PC-3 (cell line): ENCODE results near the gene NOP58. TPM values are rescaled to one million over a fixed set of nuclear protein-coding genes. Genes with fewer than 3 reads are reported as not detected.

Source experiments
- ATAC-seq: fragments of 200-7000 bp; cut with Tn5 transposase; 2 replicates; pipeline ENCODE4 v1.9.1; 2020; ENCODE audit warnings: mild to moderate bottlenecking, moderate library complexity
- BruUV-seq: library from RNA; stranded (reverse); fragments of 400-500 nt; replicated peaks from 2 replicates; lab custom pipeline; 2021; lab: Mats Ljungman, UMichigan
- CTCF ChIA-PET: fragments of 300-600 bp; sonication (Branson Sonifier 250); formaldehyde crosslinking; loops from one replicate; lab custom pipeline; 2022; ENCODE audit warnings: antibody characterized with exemption; lab: Charles Lee
- POLR2A ChIA-PET: fragments of 300-600 bp; sonication (Branson Sonifier 250); formaldehyde crosslinking; loops from one replicate; lab custom pipeline; 2022; ENCODE audit warnings: antibody characterized with exemption; ENCODE audit not compliant: unreplicated experiment; lab: Charles Lee
- DNase-seq: peaks from one replicate; pipeline ENCODE4 v3.0.0-alpha.2; 2015
- H2AFZ ChIP-seq: fragments of 300-600 bp; sonication (generic); 2 replicates; pipeline ENCODE4 v1.6.0; 2016; ENCODE audit warnings: antibody characterized with exemption, low read length
- H3F3A ChIP-seq: fragments of 300-600 bp; sonication (generic); one replicate; pipeline ENCODE4 v1.6.0; 2017; ENCODE audit warnings: antibody characterized with exemption, low read length, control low read depth, mild to moderate bottlenecking; ENCODE audit not compliant: unreplicated experiment
- H3K27ac ChIP-seq: fragments of 300-600 bp; sonication (generic); 2 replicates; pipeline ENCODE4 v1.5.1; 2016; ENCODE audit warnings: mild to moderate bottlenecking, low read length
- H3K27me3 ChIP-seq: fragments of 300-600 bp; sonication (generic); 2 replicates; pipeline ENCODE4 v1.6.1; 2016; ENCODE audit warnings: low read length, mixed read lengths
- H3K36me3 ChIP-seq: fragments of 300-600 bp; sonication (generic); 2 replicates; pipeline ENCODE4 v1.6.1; 2016; ENCODE audit warnings: low read depth, mixed run types, low read length, mixed read lengths
- H3K4me1 ChIP-seq: fragments of 300-600 bp; sonication (generic); 2 replicates; pipeline ENCODE4 v1.5.1; 2016; ENCODE audit warnings: low read length; ENCODE audit not compliant: insufficient read depth
- H3K4me2 ChIP-seq: fragments of 300-600 bp; sonication (generic); 2 replicates; pipeline ENCODE4 v1.6.0; 2016; ENCODE audit warnings: low read length
- H3K4me3 ChIP-seq: fragments of 300-600 bp; sonication (generic); 2 replicates; pipeline ENCODE4 v1.5.1; 2016; ENCODE audit warnings: mild to moderate bottlenecking, low read length, mixed read lengths
- H3K79me2 ChIP-seq: fragments of 300-600 bp; sonication (generic); 2 replicates; pipeline ENCODE4 v1.6.1; 2017; ENCODE audit warnings: low read length, mixed read lengths
- H3K9ac ChIP-seq: fragments of 300-600 bp; sonication (generic); 2 replicates; pipeline ENCODE4 v1.6.0; 2016; ENCODE audit warnings: mild to moderate bottlenecking, low read length
- H3K9me2 ChIP-seq: fragments of 300-600 bp; sonication (generic); replicated peaks from 2 replicates; pipeline ENCODE4 v1.6.1; 2016; ENCODE audit warnings: mixed run types, low read length, mixed read lengths
- H3K9me3 ChIP-seq: fragments of 300-600 bp; sonication (generic); 2 replicates; pipeline ENCODE4 v1.6.1; 2016; ENCODE audit warnings: low read length, mixed read lengths
- H4K20me1 ChIP-seq: fragments of 300-600 bp; sonication (generic); 2 replicates; pipeline ENCODE4 v1.6.1; 2016; ENCODE audit warnings: low read length, mixed read lengths
- EZH2 ChIP-seq: fragments of 300-600 bp; sonication (generic); IDR thresholded peaks from one replicate; pipeline ENCODE4 v1.6.1; 2017; ENCODE audit warnings: antibody characterized with exemption, mild to moderate bottlenecking, low read length; ENCODE audit not compliant: unreplicated experiment
- EZH2phosphoT487 ChIP-seq: fragments of 300-600 bp; sonication (generic); IDR thresholded peaks from 2 replicates; pipeline ENCODE4 v1.6.1; 2018; ENCODE audit warnings: mild to moderate bottlenecking, antibody characterized with exemption, low read length, borderline replicate concordance
- intact Hi-C: fragments of 100-400 bp; cut with micrococcal nuclease; formaldehyde crosslinking; loops from 2 replicates; pipeline ENCODE4 v1.9.0; 2023
- total RNA-seq: library from RNA; depleted of rRNA; stranded (reverse); fragments of >200 nt; gene quantifications from 2 replicates; pipeline ENCODE4 v1.2.3, GENCODE V29; 2014
- TF ChIP-seq, protein P1 (sequence below): fragments of 300-600 bp; sonication (generic); conservative IDR thresholded peaks from 2 replicates; pipeline ENCODE4 v1.5.1; 2017; ENCODE audit warnings: antibody characterized with exemption, low read depth, mild to moderate bottlenecking, low read length

NOP58 gene
- total RNA-seq, 1 experiment from 2014 or later, result 112 TPM

DNA sequence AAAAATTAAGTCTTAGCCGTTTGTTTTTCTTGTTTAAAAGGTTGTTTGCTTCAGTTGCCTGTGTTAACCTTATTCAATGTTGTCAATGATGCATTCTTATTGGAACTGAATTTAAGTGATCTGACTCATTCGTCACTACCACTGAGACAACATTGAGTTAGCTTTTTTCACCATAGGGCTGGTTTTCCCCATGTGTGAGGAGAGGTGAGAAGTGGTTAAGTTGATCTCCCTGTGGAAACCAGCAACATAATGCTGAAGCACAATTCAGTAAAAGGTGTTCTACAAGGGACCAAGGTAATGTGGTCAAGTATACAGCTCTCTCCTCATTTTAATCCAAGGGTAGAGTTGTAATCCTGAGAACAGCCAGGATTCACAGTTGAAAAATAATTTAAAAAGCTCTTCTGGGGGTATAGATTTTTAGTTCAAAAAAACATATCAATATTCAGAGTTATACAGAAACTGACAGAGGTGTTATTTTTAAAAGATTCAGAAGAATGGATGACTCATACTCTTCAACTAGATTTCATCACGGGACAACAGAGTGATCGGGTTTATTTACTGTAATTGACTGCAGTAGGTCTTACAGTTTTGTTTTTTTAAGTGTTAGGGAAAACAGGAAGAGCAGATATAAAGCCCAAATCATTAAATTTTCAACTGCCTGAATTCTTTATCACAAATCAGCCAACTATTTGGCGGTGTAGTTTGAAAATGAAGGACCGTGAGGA, 12.6 kb downstream of the NOP58 start:
- Histone ChIP-seq H4K20me1 (peaks cover 80% of the 10 kb centered on the region), H3K9me2 (no peaks in the 10 kb centered on the region), H3K9ac (peak overlapping the region; percentile 13; the same call in 1 of the 2 replicates), H3K79me2 (peaks cover 93% of the 10 kb centered on the region), H3K9me3 (no peaks in the 10 kb centered on the region), H2AFZ (no peak overlapping the region), H3K4me2 (peak overlapping the region; percentile 23; the same call in 1 of the 2 replicates), H3K27me3 (no peaks in the 10 kb centered on the region), H3K36me3 (peaks cover 72% of the 10 kb centered on the region), H3K4me1 (peaks cover 38% of the 10 kb centered on the region), H3K4me3 (no peak overlapping the region), H3K27ac (peak overlapping the region; percentile 64), H3F3A (peaks cover 13% of the 10 kb centered on the region)
- BruUV-seq, result TSS peak; percentile 16
- DNase-seq, result peak; percentile 58
- intact Hi-C loops, result no loop called here
- TF ChIP-seq EZH2 (no peak), EZH2phosphoT487 (no peak)
- ATAC-seq, result peak; percentile 51
- ChIA-PET POLR2A (interaction anchor here (0.5 kb wide), 1 partner anchor 932 kb away, joined by 4 read pairs; no protein-coding TSS in a partner anchor), CTCF (interaction anchor here (0.7 kb wide), 1 partner anchor 42 kb away, joined by 3 read pairs; no protein-coding TSS in a partner anchor)

- H3K4me1 ChIP-seq, result peaks cover 38% of the 10 kb centered on the region
- H3F3A ChIP-seq, result peaks cover 9% of the 10 kb centered on the region
- no TSS peak for BruUV-seq
- no peak for ATAC-seq
- no peaks in the 10 kb centered on the region for H3K9me3 ChIP-seq
- no peak for TF ChIP-seq EZH2phosphoT487
- TF ChIP-seq, protein P1, sequence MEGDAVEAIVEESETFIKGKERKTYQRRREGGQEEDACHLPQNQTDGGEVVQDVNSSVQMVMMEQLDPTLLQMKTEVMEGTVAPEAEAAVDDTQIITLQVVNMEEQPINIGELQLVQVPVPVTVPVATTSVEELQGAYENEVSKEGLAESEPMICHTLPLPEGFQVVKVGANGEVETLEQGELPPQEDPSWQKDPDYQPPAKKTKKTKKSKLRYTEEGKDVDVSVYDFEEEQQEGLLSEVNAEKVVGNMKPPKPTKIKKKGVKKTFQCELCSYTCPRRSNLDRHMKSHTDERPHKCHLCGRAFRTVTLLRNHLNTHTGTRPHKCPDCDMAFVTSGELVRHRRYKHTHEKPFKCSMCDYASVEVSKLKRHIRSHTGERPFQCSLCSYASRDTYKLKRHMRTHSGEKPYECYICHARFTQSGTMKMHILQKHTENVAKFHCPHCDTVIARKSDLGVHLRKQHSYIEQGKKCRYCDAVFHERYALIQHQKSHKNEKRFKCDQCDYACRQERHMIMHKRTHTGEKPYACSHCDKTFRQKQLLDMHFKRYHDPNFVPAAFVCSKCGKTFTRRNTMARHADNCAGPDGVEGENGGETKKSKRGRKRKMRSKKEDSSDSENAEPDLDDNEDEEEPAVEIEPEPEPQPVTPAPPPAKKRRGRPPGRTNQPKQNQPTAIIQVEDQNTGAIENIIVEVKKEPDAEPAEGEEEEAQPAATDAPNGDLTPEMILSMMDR, result peak; percentile 58
- 0 out of 2 replicates have a peak overlapping the region, but pooled peaks have one; percentile 64 for H3K27ac ChIP-seq
- peaks cover 72% of the 10 kb centered on the region for H4K20me1 ChIP-seq
- no peak overlapping the region for H3K9ac ChIP-seq
- H3K9me2 ChIP-seq, result no peaks in the 10 kb centered on the region
- DNase-seq, result peak; percentile 50
- CTCF ChIA-PET, result no interaction called here
- H3K36me3 ChIP-seq, result peaks cover 78% of the 10 kb centered on the region
- intact Hi-C loops, result no loop called here
- peaks cover 90% of the 10 kb centered on the region for H3K79me2 ChIP-seq
- H2AFZ ChIP-seq, result no peak overlapping the region
- H3K4me3 ChIP-seq, result no peak overlapping the region
- H3K4me2 ChIP-seq, result no peak overlapping the region
- POLR2A ChIA-PET, result no interaction called here
- no peaks in the 10 kb centered on the region for H3K27me3 ChIP-seq
These were observed 13.4 kb downstream of the NOP58 start for GRCh38 chr2:202278944-202279343.

GRCh38 chr2:202286595-202286994, 21.0 kb downstream of the NOP58 start:
- TF ChIP-seq EZH2phosphoT487 (no peak), EZH2 (no peak)
- TF ChIP-seq, protein P1, result no peak
- Histone ChIP-seq H3K4me3 (no peak overlapping the region), H3K27me3 (no peaks in the 10 kb centered on the region), H3K9me3 (no peaks in the 10 kb centered on the region), H3K27ac (no peak overlapping the region), H2AFZ (no peak overlapping the region), H3K9ac (no peak overlapping the region), H3F3A (no peaks in the 10 kb centered on the region), H4K20me1 (peaks cover 6% of the 10 kb centered on the region), H3K4me1 (no peaks in the 10 kb centered on the region), H3K36me3 (peaks cover 82% of the 10 kb centered on the region), H3K4me2 (no peak overlapping the region), H3K79me2 (peaks cover 52% of the 10 kb centered on the region), H3K9me2 (no peaks in the 10 kb centered on the region)
- ChIA-PET CTCF (no interaction called here), POLR2A (no interaction called here)
- DNase-seq (no peak), ATAC-seq (no peak)
- intact Hi-C loops, result no loop called here
- TSS peak; percentile 11 for BruUV-seq
